HG03045 (cell line): ENCODE measurements around the gene MICAL1.

Source experiments
- ATAC-seq: cut with Tn5 transposase; IDR thresholded peaks from one replicate; pipeline ENCODE4 v1.9.1; 2021; ENCODE audit warnings: mild to moderate bottlenecking, moderate library complexity; ENCODE audit not compliant: unreplicated experiment

MICAL1 gene

GRCh38 chr6:109455437-109456110, at the start of gene MICAL1:
Gene MICAL1 (minus strand): TSS chr6:109455772. CDS start chr6:109454196, 1,576 bp downstream.
- peak; percentile 73 for ATAC-seq

- no peak for ATAC-seq
Measured at GRCh38 chr6:109503327-109504224, 48.0 kb upstream of the MICAL1 start.

DNA sequence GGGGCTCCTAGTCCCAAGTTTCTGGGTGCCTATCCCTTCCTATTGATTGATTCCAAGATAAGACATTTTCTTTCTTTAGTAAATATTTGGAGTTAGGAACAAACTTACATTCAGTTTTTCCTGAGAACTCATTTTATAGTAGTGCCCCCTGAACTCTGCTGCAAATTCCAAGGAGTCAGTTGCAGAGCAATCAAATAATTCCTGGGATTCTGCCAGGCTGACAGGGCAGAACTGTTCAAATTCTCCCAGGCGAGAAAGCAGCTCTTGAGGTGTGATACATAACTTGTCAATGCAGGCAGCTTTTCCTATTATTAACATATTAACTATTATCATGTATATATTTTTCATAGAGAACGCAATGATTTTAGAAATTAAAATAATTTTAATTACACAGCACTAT, 43.4 kb upstream of the MICAL1 start:
- no peak for ATAC-seq

DNA sequence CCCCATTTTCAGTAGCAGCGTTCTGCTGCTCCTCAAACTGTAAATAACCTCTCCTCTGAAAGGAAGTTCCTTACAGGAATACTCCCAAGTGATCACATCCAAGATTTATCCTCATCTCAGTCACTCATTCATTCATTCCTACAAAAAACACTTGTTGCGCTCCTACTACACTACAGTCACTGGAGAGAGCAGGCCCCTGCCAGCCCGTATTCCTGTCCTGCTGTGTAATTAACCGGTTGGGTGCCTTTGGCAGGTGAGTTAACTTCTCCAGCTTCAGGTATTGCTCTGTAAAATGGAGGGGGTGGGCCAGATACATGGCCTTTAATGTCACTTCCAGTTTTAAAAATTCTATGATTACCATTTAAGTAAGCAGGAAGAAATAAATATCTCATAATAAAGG, 42.5 kb upstream of the MICAL1 start:
- no peak for ATAC-seq

GRCh38 chr6:109496036-109496772, 40.6 kb upstream of the MICAL1 start:
- ATAC-seq = no peak

DNA sequence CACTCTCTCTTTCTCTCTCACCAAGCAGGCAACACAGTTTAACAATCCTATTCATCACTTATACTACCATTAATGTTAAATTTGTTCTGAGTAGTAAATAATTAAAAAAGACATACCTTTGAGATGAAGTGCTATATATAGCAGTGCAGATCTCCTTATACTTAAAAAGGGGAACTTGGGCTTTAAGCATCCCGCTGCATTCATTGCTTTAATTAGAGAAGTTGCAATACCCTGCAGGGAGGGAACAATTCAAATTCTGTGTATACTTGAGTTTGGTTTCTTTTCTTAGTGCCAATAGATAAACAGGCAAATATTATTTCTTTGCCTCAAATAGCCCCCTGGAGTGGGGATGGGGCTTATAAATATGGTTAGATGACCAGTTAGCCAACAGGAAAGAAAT, 38.3 kb upstream of the MICAL1 start:
- no peak for ATAC-seq

- no peak for ATAC-seq
Measured at GRCh38 chr6:109491207-109491938, 35.8 kb upstream of the MICAL1 start.

DNA sequence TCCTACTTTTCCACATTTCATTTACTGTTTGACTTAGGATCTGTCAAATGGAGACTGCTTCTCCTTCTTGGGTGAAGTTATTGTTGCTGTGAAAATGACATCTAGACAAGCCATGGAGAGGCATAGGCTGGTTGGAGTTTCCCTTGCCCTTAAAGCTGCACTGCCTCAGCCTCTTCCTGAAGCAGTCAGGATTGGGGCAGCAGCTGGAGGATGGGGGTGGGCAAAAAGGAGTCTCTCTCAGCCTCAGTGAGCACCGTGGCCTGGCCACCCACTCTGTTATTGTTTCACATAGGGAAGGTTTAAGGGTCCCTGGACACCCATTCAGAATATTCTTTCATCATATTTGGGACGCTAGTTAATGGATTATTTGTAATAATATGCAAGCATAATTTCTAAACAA, 35.1 kb upstream of the MICAL1 start:
- no peak for ATAC-seq

GRCh38 chr6:109488001-109488400, 32.4 kb upstream of the MICAL1 start:
- no peak for ATAC-seq

GRCh38 chr6:109486068-109486467, 30.5 kb upstream of the MICAL1 start:
- no peak for ATAC-seq

- no peak for ATAC-seq
Measured at GRCh38 chr6:109485266-109485935, 29.8 kb upstream of the MICAL1 start.

GRCh38 chr6:109484122-109484521, 28.6 kb upstream of the MICAL1 start:
- ATAC-seq = no peak

- peak; percentile 8 for ATAC-seq
Measured at GRCh38 chr6:109483735-109484057, 28.1 kb upstream of the MICAL1 start.

DNA sequence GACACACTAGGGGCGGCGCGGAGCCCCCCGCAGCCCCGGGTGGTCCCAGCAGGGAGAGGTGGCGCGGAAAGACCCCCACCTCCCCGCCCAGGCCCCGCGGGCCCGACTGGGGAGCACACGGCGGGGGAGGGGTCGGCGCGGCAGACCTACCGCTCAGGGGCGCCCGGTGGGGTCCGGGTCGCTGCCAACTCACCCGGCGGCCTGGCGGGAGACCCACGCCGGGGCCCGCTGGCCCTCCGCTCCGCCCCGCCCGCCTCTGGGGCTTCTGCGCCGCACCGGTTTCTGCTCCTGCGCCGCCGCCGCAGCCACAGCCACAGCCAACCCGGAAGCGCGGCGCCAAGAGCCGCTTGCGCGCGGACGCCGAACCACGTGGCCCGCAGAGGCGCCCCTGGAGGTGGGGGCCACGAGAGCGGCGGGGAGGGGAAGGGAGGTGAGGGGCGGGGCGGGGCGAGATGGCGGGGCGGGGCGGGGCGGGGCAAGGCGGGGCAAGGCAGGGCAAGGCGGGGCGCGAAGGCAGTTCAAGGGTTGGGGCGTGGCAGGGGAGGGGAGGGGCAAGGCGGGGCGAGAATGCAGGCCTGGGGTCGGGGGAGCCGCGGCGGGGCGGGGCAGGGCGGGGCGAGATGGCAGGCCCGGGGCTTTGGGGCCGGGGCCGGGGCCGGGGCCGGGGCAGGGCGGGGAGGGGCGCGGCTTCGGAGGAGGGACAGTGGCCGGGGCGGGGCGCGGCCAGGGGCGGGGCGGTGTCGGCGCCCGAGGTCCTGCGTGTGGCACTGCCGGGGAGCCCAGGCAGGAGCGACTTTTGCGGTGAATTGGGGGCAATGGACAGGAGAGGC, 27.5 kb upstream of the MICAL1 start, which contains the start of gene ZBTB24:
TSS of gene ZBTB24 (minus strand) at position 315 of the 830 bp plus-strand sequence. CDS start 1,193 bp downstream, outside the sequence.
- ATAC-seq = peak; percentile 92

GRCh38 chr6:109480993-109481480, 25.5 kb upstream of the MICAL1 start:
- ATAC-seq = no peak

GRCh38 chr6:109478841-109479624, 23.5 kb upstream of the MICAL1 start:
- no peak for ATAC-seq

DNA sequence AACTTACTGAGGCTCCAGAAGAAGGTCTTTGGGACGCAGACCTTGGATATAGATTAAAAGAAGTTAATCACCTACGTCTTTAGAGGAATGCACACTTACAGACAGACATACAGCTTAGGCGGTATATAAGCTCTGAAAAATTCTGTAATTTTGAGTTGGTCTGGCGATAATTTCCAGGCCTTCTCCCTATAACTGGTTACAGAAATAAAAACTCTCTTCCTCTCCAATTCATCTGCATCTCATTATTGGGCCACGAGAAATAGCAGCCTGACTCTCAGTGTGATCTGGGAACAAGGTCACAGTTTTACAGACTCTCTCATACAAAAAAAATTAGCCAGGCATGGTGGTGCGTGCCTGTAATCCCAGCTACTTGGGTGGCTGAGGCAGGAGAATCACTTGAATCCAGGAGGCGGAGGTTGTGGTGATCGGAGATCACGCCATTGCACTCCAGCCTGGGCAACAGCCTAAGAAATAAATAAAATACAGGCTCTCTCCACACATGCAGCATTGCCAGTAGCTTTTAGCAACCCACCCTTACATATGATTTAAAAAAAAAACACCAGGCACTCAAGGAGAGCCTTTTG, 22.7 kb upstream of the MICAL1 start:
- no peak for ATAC-seq

DNA sequence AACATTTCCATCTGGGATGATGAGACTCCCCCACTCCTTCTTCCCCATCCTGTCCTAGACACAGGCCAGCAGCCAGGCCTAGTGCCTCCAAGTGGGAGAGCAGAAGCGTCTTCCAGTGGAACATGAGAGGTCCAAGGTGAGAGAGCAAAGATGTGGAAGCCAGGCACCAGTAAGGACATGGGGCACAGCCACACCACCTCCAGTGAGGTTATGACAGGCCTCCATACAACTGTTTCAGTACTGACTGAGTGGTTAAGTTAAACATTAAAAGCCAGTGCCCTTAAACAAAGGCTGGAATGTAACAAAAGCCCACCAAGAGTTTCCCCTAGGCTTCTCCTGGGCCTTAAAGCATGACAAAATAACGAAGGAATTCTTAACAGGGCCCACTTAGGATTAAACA, 22.2 kb upstream of the MICAL1 start:
- no peak for ATAC-seq
